GM12864 (cell line): ENCODE results near the gene VSTM5.

Source experiments
- DNase-seq: peaks from one replicate; pipeline ENCODE4 v3.0.0-alpha.2; 2011; ENCODE audit warnings: low read depth
- H3K4me3 ChIP-seq: 2 replicates; pipeline ENCODE4 v1.5.1; 2011; ENCODE audit warnings: mild to moderate bottlenecking, low read depth, low read length, control low read depth
- TF ChIP-seq, protein P1 (sequence below): IDR thresholded peaks from 2 replicates; pipeline ENCODE4 v1.5.1; 2011; ENCODE audit warnings: low read depth, mild to moderate bottlenecking, moderate library complexity, low read length, control low read depth, inconsistent platforms; ENCODE audit errors: missing control alignments

VSTM5 gene

DNA sequence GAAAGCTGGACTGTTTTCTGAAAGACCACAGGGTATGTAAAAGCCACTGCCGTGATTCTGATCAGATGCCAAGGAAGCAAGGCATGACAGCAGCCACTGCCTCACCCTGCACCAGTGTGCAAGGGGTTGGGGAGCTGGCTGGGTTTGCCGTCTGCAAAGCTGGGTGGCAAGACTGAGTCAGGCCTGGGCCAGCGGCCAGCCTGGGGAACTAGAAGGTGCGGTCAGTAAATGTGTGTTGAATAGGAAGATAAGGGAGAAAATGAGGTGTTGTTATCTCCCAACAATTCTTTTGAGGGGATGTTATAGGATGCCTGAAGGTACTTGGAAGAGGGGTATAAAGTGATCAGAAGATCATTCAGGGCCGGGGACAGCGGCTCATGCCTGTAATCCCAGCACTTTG lies 8.0 kb downstream of the VSTM5 start:
- H3K4me3 ChIP-seq: no peak overlapping the region
- no peak for DNase-seq
- TF ChIP-seq, protein P1, sequence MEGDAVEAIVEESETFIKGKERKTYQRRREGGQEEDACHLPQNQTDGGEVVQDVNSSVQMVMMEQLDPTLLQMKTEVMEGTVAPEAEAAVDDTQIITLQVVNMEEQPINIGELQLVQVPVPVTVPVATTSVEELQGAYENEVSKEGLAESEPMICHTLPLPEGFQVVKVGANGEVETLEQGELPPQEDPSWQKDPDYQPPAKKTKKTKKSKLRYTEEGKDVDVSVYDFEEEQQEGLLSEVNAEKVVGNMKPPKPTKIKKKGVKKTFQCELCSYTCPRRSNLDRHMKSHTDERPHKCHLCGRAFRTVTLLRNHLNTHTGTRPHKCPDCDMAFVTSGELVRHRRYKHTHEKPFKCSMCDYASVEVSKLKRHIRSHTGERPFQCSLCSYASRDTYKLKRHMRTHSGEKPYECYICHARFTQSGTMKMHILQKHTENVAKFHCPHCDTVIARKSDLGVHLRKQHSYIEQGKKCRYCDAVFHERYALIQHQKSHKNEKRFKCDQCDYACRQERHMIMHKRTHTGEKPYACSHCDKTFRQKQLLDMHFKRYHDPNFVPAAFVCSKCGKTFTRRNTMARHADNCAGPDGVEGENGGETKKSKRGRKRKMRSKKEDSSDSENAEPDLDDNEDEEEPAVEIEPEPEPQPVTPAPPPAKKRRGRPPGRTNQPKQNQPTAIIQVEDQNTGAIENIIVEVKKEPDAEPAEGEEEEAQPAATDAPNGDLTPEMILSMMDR: no peak

- no peak for DNase-seq
- TF ChIP-seq, protein P1: no peak
- no peak overlapping the region for H3K4me3 ChIP-seq
These were observed 8.4 kb downstream of the VSTM5 start for GRCh38 chr11:93842034-93842433.

- TF ChIP-seq, protein P1: no peak
- no peak overlapping the region for H3K4me3 ChIP-seq
- DNase-seq: no peak
These were observed 9.0 kb downstream of the VSTM5 start for GRCh38 chr11:93841446-93841845.

DNA sequence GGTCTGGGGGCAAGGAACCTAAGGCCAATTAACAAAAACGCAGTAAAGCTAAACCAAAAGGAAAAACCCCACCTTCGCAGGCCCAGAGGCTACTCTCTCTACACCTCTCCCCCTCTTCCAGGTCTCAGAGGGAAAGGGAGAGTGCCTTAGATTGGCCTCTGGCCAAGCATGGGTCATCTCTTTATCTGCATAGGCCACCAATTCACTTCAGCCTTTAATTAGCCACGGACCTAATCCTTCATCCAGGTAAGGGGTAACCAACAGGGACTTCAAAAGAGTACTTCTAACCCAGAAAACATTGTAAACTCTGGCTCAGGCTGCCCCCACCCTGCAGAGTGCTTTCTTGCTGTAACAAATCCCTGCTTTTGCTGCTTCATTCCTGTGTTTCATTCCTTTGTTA lies 9.4 kb downstream of the VSTM5 start:
- TF ChIP-seq, protein P1: no peak
- no peak for DNase-seq
- H3K4me3 ChIP-seq: no peak overlapping the region

- no peak overlapping the region for H3K4me3 ChIP-seq
- no peak for DNase-seq
- TF ChIP-seq, protein P1: no peak
These were observed 10.2 kb downstream of the VSTM5 start for GRCh38 chr11:93840180-93840579.

DNA sequence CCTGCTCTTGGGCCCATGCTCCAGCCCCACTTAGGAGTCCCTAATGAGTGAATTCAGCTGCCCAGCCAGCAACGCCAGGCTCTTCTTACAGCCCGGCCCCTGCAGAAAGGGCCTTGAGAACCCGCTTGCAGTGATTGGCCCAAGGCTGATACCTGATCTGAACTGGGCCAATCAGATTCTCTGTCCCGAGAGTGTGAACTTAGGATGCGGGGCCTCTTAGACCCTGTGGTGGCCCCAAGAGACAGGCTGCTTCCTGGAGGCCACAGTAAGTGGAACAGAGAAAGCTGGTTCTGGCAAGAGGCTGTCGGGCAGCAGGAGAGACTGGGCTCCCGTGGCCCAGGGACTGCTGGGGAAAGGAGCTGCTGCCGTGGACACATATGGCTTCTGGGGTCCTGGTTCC lies 11.5 kb downstream of the VSTM5 start:
- H3K4me3 ChIP-seq: no peak overlapping the region
- no peak for DNase-seq
- TF ChIP-seq, protein P1: no peak

DNA sequence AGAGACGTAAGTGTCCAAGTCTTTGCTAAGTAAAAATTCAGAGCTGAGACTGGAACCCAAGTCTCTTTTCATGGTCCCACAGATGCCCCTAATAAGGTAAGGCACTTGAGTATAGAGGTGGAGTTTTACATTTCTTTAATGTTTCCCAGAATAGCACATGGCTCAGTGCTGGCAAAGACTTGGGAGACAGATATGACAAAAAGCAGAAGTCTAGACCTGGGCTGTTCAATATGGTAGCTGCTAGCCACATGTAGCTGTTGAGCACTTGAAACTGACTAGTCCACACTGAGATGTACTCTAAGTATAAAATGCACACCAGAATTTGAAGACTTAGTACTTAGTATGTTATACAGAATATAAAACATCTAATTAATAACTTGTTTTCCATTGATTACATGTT lies 17.6 kb downstream of the VSTM5 start:
- TF ChIP-seq, protein P1: no peak
- DNase-seq: no peak
- no peak overlapping the region for H3K4me3 ChIP-seq
